Measurements from ENCODE around the gene CTU1.

The CTU1 gene

GRCh38 chr19:51103926-51104341 is 4.3 kb downstream of the CTU1 start:
- DNase-seq (ENCODE audit: low spot score): no peak

- DNase-seq (ENCODE audit: low spot score): no peak
These were observed 5.2 kb downstream of the CTU1 start for GRCh38 chr19:51102991-51103390.

GRCh38 chr19:51101171-51101865 is 6.9 kb downstream of the CTU1 start:
- no peak for DNase-seq (ENCODE audit: low spot score)

GRCh38 chr19:51100601-51101000 is 7.6 kb downstream of the CTU1 start:
- no peak for DNase-seq (ENCODE audit: low spot score)

GRCh38 chr19:51099047-51099382 is 9.2 kb downstream of the CTU1 start:
- DNase-seq (ENCODE audit: low spot score): no peak

GRCh38 chr19:51098365-51099046 is 9.7 kb downstream of the CTU1 start:
- DNase-seq (ENCODE audit: low spot score): no peak

- no peak for DNase-seq (ENCODE audit: low spot score)
These were observed 10.4 kb downstream of the CTU1 start for GRCh38 chr19:51097796-51098195.

- peak; percentile 66 for DNase-seq (ENCODE audit: low spot score)
These were observed 11.0 kb downstream of the CTU1 start for GRCh38 chr19:51097166-51097738.

GRCh38 chr19:51096473-51097165 is 11.6 kb downstream of the CTU1 start:
- peak; percentile 41 for DNase-seq (ENCODE audit: low spot score)

- no peak for DNase-seq (ENCODE audit: low spot score)
These were observed 13.4 kb downstream of the CTU1 start for GRCh38 chr19:51094696-51095279.

GRCh38 chr19:51093510-51094345 is 14.5 kb downstream of the CTU1 start:
- no peak for DNase-seq (ENCODE audit: low spot score)

GRCh38 chr19:51093101-51093500 is 15.1 kb downstream of the CTU1 start:
- DNase-seq (ENCODE audit: low spot score): no peak

- DNase-seq (ENCODE audit: low spot score): no peak
These were observed 16.0 kb downstream of the CTU1 start for GRCh38 chr19:51091895-51092873.

GRCh38 chr19:51091126-51091525 is 17.1 kb downstream of the CTU1 start:
- no peak for DNase-seq (ENCODE audit: low spot score)

- DNase-seq (ENCODE audit: low spot score): peak; percentile 55
These were observed 17.7 kb downstream of the CTU1 start for GRCh38 chr19:51090471-51090870.

GRCh38 chr19:51089786-51090185 is 18.4 kb downstream of the CTU1 start:
- DNase-seq (ENCODE audit: low spot score): no peak

- no peak for DNase-seq (ENCODE audit: low spot score)
These were observed 21.9 kb downstream of the CTU1 start for GRCh38 chr19:51086153-51086850.

GRCh38 chr19:51084505-51084904 is 23.7 kb downstream of the CTU1 start:
- DNase-seq (ENCODE audit: low spot score): no peak

GRCh38 chr19:51083783-51084182 is 24.4 kb downstream of the CTU1 start:
- DNase-seq (ENCODE audit: low spot score): no peak

- DNase-seq (ENCODE audit: low spot score): no peak
These were observed 25.0 kb downstream of the CTU1 start for GRCh38 chr19:51083181-51083580.

Data from SW480 (cell line).